Omental fat pad (tissue), 4 donors: Measurements from ENCODE around the gene HIPK2. TPM values are rescaled to one million over a fixed set of nuclear protein-coding genes. Genes with fewer than 3 reads are reported as not detected.

Experiments used
- ATAC-seq: fragments of 150-250 bp; one replicate; pipeline ENCODE4 v1.9.1; 2016; ENCODE audit warnings: mild to moderate bottlenecking, moderate library complexity; ENCODE audit not compliant: low FRiP score
- DNase-seq: peaks from one replicate; pipeline ENCODE4 v3.0.0-alpha.2; 2019; ENCODE audit warnings: low spot score
- CTCF ChIP-seq, 3 donors: fragments of 450-650 bp; IDR thresholded peaks; one replicate each; pipeline ENCODE4 v1.5.1; 2016 to 2017; ENCODE audit warnings: antibody characterized with exemption in 3 of 3, mild to moderate bottlenecking in 3 of 3, moderate library complexity in 2 of 3
- total RNA-seq, 4 donors: library from RNA; depleted of rRNA; stranded (reverse); fragments of >200 nt; gene quantifications; one replicate each; pipeline ENCODE4 v1.1.0, GENCODE V29; 2016

HIPK2 gene
- total RNA-seq, 4 donors from 2014 or later: 39.6 to 90.3 (median 70.0) TPM

- peak; percentile 23 for ATAC-seq
- no peak for DNase-seq
- TF ChIP-seq CTCF (IDR thresholded peaks at IDR 0.05): no peak
These were observed 116.8 kb downstream of the HIPK2 start for GRCh38 chr7:139661043-139661440.

GRCh38 chr7:139660317-139661042, 117.3 kb downstream of the HIPK2 start:
- DNase-seq (no peak), ATAC-seq (peak; percentile 47)
- no peak for TF ChIP-seq CTCF (IDR thresholded peaks at IDR 0.05)

GRCh38 chr7:139659922-139660316, 117.9 kb downstream of the HIPK2 start:
- TF ChIP-seq CTCF (IDR thresholded peaks at IDR 0.05): no peak
- ATAC-seq (no peak), DNase-seq (no peak)

GRCh38 chr7:139658908-139659675, 118.7 kb downstream of the HIPK2 start:
- no peak for TF ChIP-seq CTCF (IDR thresholded peaks at IDR 0.05)
- no peak for DNase-seq
- no peak for ATAC-seq

GRCh38 chr7:139658296-139658695, 119.5 kb downstream of the HIPK2 start:
- TF ChIP-seq CTCF (IDR thresholded peaks at IDR 0.05): no peak
- DNase-seq (no peak), ATAC-seq (no peak)

GRCh38 chr7:139657725-139658124, 120.1 kb downstream of the HIPK2 start:
- ATAC-seq (no peak), DNase-seq (no peak)
- TF ChIP-seq CTCF (IDR thresholded peaks at IDR 0.05): no peak
